Breast epithelium (tissue), 4 donors: ENCODE data around the gene FRMPD1. TPM values are rescaled to one million over a fixed set of nuclear protein-coding genes. Genes with fewer than 3 reads are reported as not detected.

Experiments
- DNase-seq, 2 donors: peaks; one replicate each; pipeline ENCODE4 v3.0.0-alpha.2; 2019; ENCODE audit warnings: low spot score in 2 of 2
- H3K27ac ChIP-seq, 2 donors: fragments of 200-600 bp; sonication (generic) in 1 of 2; one replicate each; pipeline ENCODE4 v1.5.1; 2016 to 2019; ENCODE audit warnings: mild to moderate bottlenecking in 1 of 2
- H3K27me3 ChIP-seq, 2 donors: fragments of 200-600 bp; sonication (generic) in 1 of 2; one replicate each; pipeline versions ENCODE4 v1.5.1 to v1.6.0; 2017 to 2019; ENCODE audit warnings: control low read depth in 1 of 2, mild to moderate bottlenecking in 1 of 2
- H3K36me3 ChIP-seq: fragments of 200-600 bp; one replicate; pipeline ENCODE4 v1.5.1; 2019
- H3K4me1 ChIP-seq, 2 donors: fragments of 200-600 bp; sonication (generic); one replicate each; pipeline ENCODE4 v1.5.1; 2016 to 2019; ENCODE audit warnings: control low read depth in 1 of 2
- H3K4me3 ChIP-seq, 3 donors: fragments of 200-600 bp; sonication (generic); 1 replicate in 2 of 3; 2 replicates in 1 of 3; pipeline ENCODE4 v1.5.1; 2016 to 2019; ENCODE audit warnings: mild to moderate bottlenecking in 3 of 3, moderate library complexity in 2 of 3
- H3K9me3 ChIP-seq, 2 donors: fragments of 200-600 bp; sonication (generic) in 1 of 2; one replicate each; pipeline ENCODE4 v1.5.1; 2016 to 2019; ENCODE audit warnings: control low read depth in 1 of 2
- CTCF ChIP-seq, 3 donors: fragments of 450-650 bp; IDR thresholded peaks; one replicate each; pipeline ENCODE4 v1.5.1; 2016 to 2017; ENCODE audit warnings: antibody characterized with exemption in 3 of 3, mild to moderate bottlenecking in 3 of 3, moderate library complexity in 3 of 3
- POLR2A ChIP-seq: fragments of 450-650 bp; IDR thresholded peaks from one replicate; pipeline ENCODE4 v1.6.1; 2016; ENCODE audit warnings: antibody characterized with exemption, mild to moderate bottlenecking, moderate library complexity
- POLR2AphosphoS5 ChIP-seq, 3 donors: sonication (generic); formaldehyde crosslinking; IDR thresholded peaks; one replicate each; pipeline ENCODE4 v1.6.1; 2017; ENCODE audit warnings: antibody characterized with exemption in 3 of 3
- intact Hi-C: fragments of 100-400 bp; cut with DNase I; formaldehyde crosslinking; loops from one replicate; pipeline ENCODE4 v1.15.1; 2023; ENCODE audit warnings: low total_unique reads
- total RNA-seq, 3 donors: library from RNA; depleted of rRNA; stranded (reverse); fragments of >200 nt; gene quantifications; one replicate each; pipeline ENCODE4 v1.1.0, GENCODE V29; 2016

FRMPD1 gene
- total RNA-seq, 3 donors from 2014 or later = 0.16 to 1.6 (median 0.59) TPM

- Histone ChIP-seq H3K27ac (no peak overlapping the region), H3K27me3 (no peaks in the 10 kb centered on the region), H3K4me1 (no peaks in the 10 kb centered on the region), H3K4me3 (no peak overlapping the region), H3K9me3 (no peaks in the 10 kb centered on the region), H3K36me3 (no peaks in the 10 kb centered on the region)
- DNase-seq = no peak
- TF ChIP-seq POLR2A (no peak), CTCF (IDR thresholded peaks at IDR 0.05) (no peak), POLR2AphosphoS5 (IDR thresholded peaks at IDR 0.05) (no peak)
- intact Hi-C loops = no loop called here
Measured at GRCh38 chr9:37625758-37626147, 25.0 kb upstream of the FRMPD1 start.

- intact Hi-C loops = no loop called here
- no peaks in the 10 kb centered on the region for H3K9me3 ChIP-seq
- no peaks in the 10 kb centered on the region for H3K27me3 ChIP-seq
- TF ChIP-seq POLR2A (no peak), CTCF (IDR thresholded peaks at IDR 0.05) (no peak), POLR2AphosphoS5 (IDR thresholded peaks at IDR 0.05) (no peak)
- no peak overlapping the region for H3K27ac ChIP-seq
- H3K4me1 ChIP-seq = no peaks in the 10 kb centered on the region
- H3K4me3 ChIP-seq = no peak overlapping the region
- DNase-seq = no peak
- H3K36me3 ChIP-seq = no peaks in the 10 kb centered on the region
Measured at GRCh38 chr9:37626708-37627292, 24.0 kb upstream of the FRMPD1 start.

GRCh38 chr9:37632479-37632878 is 18.3 kb upstream of the FRMPD1 start:
- H3K9me3 ChIP-seq = no peaks in the 10 kb centered on the region
- H3K4me3 ChIP-seq = no peak overlapping the region
- DNase-seq = no peak
- TF ChIP-seq POLR2A = no peak
- TF ChIP-seq CTCF (IDR thresholded peaks at IDR 0.05) = no peak
- no peak for TF ChIP-seq POLR2AphosphoS5 (IDR thresholded peaks at IDR 0.05)
- H3K4me1 ChIP-seq = no peaks in the 10 kb centered on the region
- no peak overlapping the region for H3K27ac ChIP-seq
- no peaks in the 10 kb centered on the region for H3K27me3 ChIP-seq
- H3K36me3 ChIP-seq = no peaks in the 10 kb centered on the region
- intact Hi-C loops = no loop called here

DNA sequence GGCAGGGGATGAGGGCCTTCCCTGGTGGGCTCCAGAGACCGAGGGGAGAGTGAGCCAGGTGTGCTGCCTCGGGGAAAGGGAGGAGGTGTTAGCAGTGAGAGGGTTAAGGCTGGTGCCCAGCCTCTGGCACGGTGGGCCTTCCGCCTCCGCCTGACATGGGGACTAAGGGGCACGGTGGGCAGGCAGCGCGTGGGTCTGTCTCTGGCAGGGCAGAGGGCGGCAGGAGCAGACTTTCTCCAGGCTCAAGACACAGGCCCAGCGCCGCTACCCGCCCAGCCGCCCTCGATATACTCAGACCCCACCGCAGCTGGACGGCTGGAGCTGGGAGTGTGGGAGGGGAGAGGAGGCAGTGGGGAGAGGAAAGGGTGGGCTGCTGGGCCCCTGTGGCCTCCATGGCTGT is 14.9 kb upstream of the FRMPD1 start:
- intact Hi-C loops = no loop called here
- Histone ChIP-seq H3K9me3 (no peaks in the 10 kb centered on the region), H3K27ac (no peak overlapping the region), H3K4me1 (no peaks in the 10 kb centered on the region), H3K36me3 (no peaks in the 10 kb centered on the region), H3K27me3 (no peaks in the 10 kb centered on the region), H3K4me3 (no peak overlapping the region)
- TF ChIP-seq CTCF (IDR thresholded peaks at IDR 0.05) = no peak
- TF ChIP-seq POLR2A = no peak
- no peak for TF ChIP-seq POLR2AphosphoS5 (IDR thresholded peaks at IDR 0.05)
- DNase-seq = no peak

DNA sequence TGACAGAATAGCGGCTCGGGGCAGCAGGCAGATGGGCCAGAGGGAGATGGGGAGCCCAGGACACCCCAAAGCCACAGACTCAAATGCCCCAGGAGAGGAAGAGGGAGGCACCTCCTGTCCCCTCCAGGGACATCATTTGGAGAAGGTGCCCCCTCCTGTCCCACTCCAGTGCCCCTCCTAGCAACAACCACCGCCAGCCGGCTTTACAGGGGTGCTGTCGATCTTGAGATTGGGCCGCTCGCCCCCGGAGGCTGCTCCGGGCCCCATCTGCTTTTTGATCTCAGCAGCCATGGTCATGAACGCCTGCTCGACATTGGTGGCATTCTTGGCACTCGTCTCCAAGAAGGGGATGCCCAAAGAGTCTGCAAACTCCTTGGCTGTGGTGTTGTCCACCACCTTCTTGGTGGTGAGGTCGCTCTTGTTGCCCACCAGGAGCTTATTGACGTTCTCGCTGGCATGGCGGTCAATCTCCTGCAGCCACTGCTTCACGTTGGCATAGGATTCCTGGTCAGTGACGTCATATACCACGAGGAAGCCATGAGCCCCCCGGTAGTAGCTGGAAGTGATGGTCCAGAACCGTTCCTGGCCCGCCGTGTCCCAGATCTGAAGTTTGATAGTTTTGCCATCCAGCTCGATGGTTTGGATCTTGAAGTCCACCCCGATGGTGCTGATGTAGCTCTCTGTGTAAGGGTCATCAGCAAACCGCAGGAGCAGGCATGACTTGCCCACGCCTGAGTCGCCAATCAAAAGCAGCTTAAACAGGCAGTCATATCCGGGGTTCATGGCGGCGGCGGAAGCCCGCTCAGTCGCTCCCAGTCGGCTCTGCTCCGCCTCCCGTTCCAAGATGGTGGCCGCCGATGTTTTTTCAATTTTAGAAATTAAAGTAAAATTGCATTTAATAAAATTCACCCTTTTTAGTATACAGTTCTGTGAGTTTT is 14.0 kb upstream of the FRMPD1 start:
- no peak overlapping the region for H3K4me3 ChIP-seq
- no peaks in the 10 kb centered on the region for H3K27me3 ChIP-seq
- TF ChIP-seq POLR2AphosphoS5 (IDR thresholded peaks at IDR 0.05) (no peak), CTCF (IDR thresholded peaks at IDR 0.05) (no peak), POLR2A (no peak)
- no peaks in the 10 kb centered on the region for H3K4me1 ChIP-seq
- no peak overlapping the region for H3K27ac ChIP-seq
- no peak for DNase-seq
- H3K9me3 ChIP-seq = no peaks in the 10 kb centered on the region
- intact Hi-C loops = no loop called here
- H3K36me3 ChIP-seq = no peaks in the 10 kb centered on the region
